Choroid plexus epithelial cell (primary cell): ENCODE measurements around the gene TECTB.

Experiments
- DNase-seq: peaks from one replicate; pipeline ENCODE4 v3.0.0-alpha.2; 2010; ENCODE audit warnings: low read depth
- H3K4me3 ChIP-seq: 2 replicates; pipeline ENCODE4 v1.5.1; 2011; ENCODE audit warnings: low read depth, mild to moderate bottlenecking, control low read depth, low read length, moderate library complexity
- CTCF ChIP-seq: conservative IDR thresholded peaks from 2 replicates; pipeline ENCODE4 v1.5.1; 2011; ENCODE audit warnings: low read depth, mild to moderate bottlenecking, control low read depth, inconsistent platforms, low read length, moderate library complexity

Gene TECTB

GRCh38 chr10:112258407-112258806, 24.8 kb upstream of the TECTB start:
- no peak for TF ChIP-seq CTCF
- no peak for DNase-seq
- H3K4me3 ChIP-seq: no peak overlapping the region

- DNase-seq: no peak
- TF ChIP-seq CTCF: no peak
- H3K4me3 ChIP-seq: no peak overlapping the region
Measured at GRCh38 chr10:112259688-112260087, 23.5 kb upstream of the TECTB start.

- no peak overlapping the region for H3K4me3 ChIP-seq
- DNase-seq: no peak
- TF ChIP-seq CTCF: no peak
Measured at GRCh38 chr10:112260831-112261230, 22.4 kb upstream of the TECTB start.

- no peak for TF ChIP-seq CTCF
- peak; percentile 94 for DNase-seq
Measured at GRCh38 chr10:112261281-112261822, 21.8 kb upstream of the TECTB start.

GRCh38 chr10:112262546-112262945, 20.7 kb upstream of the TECTB start:
- no peak for DNase-seq
- TF ChIP-seq CTCF: no peak
- H3K4me3 ChIP-seq: no peak overlapping the region

More at GRCh38 chr10:112261281-112261822, 21.8 kb upstream of the TECTB start:
- H3K4me3 ChIP-seq: no peak overlapping the region

GRCh38 chr10:112265745-112266144, 17.5 kb upstream of the TECTB start:
- no peak for TF ChIP-seq CTCF
- no peak overlapping the region for H3K4me3 ChIP-seq
- DNase-seq: peak; percentile 31

GRCh38 chr10:112269266-112269665, 13.9 kb upstream of the TECTB start:
- peak; percentile 71 for DNase-seq
- no peak overlapping the region for H3K4me3 ChIP-seq
- no peak for TF ChIP-seq CTCF
